ENCODE data around the gene ASB14. TPM values are rescaled to one million over a fixed set of nuclear protein-coding genes. Genes with fewer than 3 reads are reported as not detected.

ASB14 gene
- total and polyA plus RNA-seq, 4 donors: 0.21 TPM; not detected in 3

- no peak overlapping the region for H3K27ac ChIP-seq (ENCODE audit: low read depth in 1 of 2, low read length in 2 of 2)
- no peak for DNase-seq (ENCODE audit: low spot score)
- H3K4me1 ChIP-seq (ENCODE audit: control insufficient read depth in 4 of 4, insufficient read depth in 4 of 4, low read length in 3 of 4): peaks cover 0 to 21% (median 10%) of the 10 kb centered on the region in 4 donors
- H3K9me3 ChIP-seq (ENCODE audit: control insufficient read depth in 4 of 4, low read length in 3 of 4): no peaks in the 10 kb centered on the region
- WGBS: 79% methylated on average over 4 of the region's 4 CpGs
- no peak overlapping the region for H3K9ac ChIP-seq (ENCODE audit: low read depth in 1 of 2, low read length in 2 of 2)
- H3K4me3 ChIP-seq (ENCODE audit: low read depth in 1 of 3, low read length in 3 of 3): no peak overlapping the region
- no peaks in the 10 kb centered on the region for H3K36me3 ChIP-seq (ENCODE audit: control insufficient read depth in 4 of 4, insufficient read depth in 3 of 4, low read depth in 1 of 4, low read length in 3 of 4)
- H3K27me3 ChIP-seq (ENCODE audit: control insufficient read depth in 4 of 4, insufficient read depth in 4 of 4, low read length in 3 of 4): no peaks in the 10 kb centered on the region
- TF ChIP-seq ATF3 (IDR thresholded peaks at IDR 0.05) (no peak), ZBTB33 (IDR thresholded peaks at IDR 0.05) (no peak), CTCF (IDR thresholded peaks at IDR 0.05; ENCODE audit: low read depth, low read length, missing input control) (no peak), HNF4A (conservative IDR thresholded peaks at IDR 0.05) (no peak), JUND (IDR thresholded peaks at IDR 0.05) (no peak), YY1 (IDR thresholded peaks at IDR 0.05) (no peak), TAF1 (conservative IDR thresholded peaks at IDR 0.05) (no peak), EGR1 (IDR thresholded peaks at IDR 0.05; ENCODE audit: low read depth in 2 of 2) (no peak), REST (IDR thresholded peaks at IDR 0.05) (no peak), NR2F2 (IDR thresholded peaks at IDR 0.05) (no peak), RAD21 (IDR thresholded peaks at IDR 0.05) (no peak), FOXA2 (IDR thresholded peaks at IDR 0.05) (no peak), FOXA1 (IDR thresholded peaks at IDR 0.05) (no peak)
Observed at GRCh38 chr3:57224856-57225255, 67.6 kb downstream of the ASB14 start.

- Histone ChIP-seq H3K9me3 (ENCODE audit: control insufficient read depth in 4 of 4, low read length in 3 of 4) (no peaks in the 10 kb centered on the region), H3K4me1 (ENCODE audit: control insufficient read depth in 4 of 4, insufficient read depth in 4 of 4, low read length in 3 of 4) (peaks cover 0 to under 1% (median 0%) of the 10 kb centered on the region in 4 donors), H3K4me3 (ENCODE audit: low read depth in 1 of 3, low read length in 3 of 3) (no peak overlapping the region), H3K36me3 (ENCODE audit: control insufficient read depth in 4 of 4, insufficient read depth in 3 of 4, low read depth in 1 of 4, low read length in 3 of 4) (no peaks in the 10 kb centered on the region), H3K27me3 (ENCODE audit: control insufficient read depth in 4 of 4, insufficient read depth in 4 of 4, low read length in 3 of 4) (no peaks in the 10 kb centered on the region), H3K9ac (ENCODE audit: low read depth in 1 of 2, low read length in 2 of 2) (no peak overlapping the region), H3K27ac (ENCODE audit: low read depth in 1 of 2, low read length in 2 of 2) (no peak overlapping the region)
- peak; percentile 55 to 60 for TF ChIP-seq RAD21 (IDR thresholded peaks at IDR 0.05)
- TF ChIP-seq REST (IDR thresholded peaks at IDR 0.05): no peak
- no peak for TF ChIP-seq HNF4G (IDR thresholded peaks at IDR 0.05)
- peak; percentile 23 for TF ChIP-seq CTCF (IDR thresholded peaks at IDR 0.05; ENCODE audit: low read depth, low read length, missing input control)
- no peak for TF ChIP-seq FOXA1 (IDR thresholded peaks at IDR 0.05)
- DNase-seq (ENCODE audit: low spot score): no peak
- 55% methylated on average over 2 of the region's 2 CpGs for WGBS
Observed at GRCh38 chr3:57221883-57222282, 70.6 kb downstream of the ASB14 start.
